GM23248 (cell line): ENCODE results near the gene HELB. TPM values are rescaled to one million over a fixed set of nuclear protein-coding genes. Genes with fewer than 3 reads are reported as not detected.

Experiments
- DNase-seq: peaks from one replicate; pipeline ENCODE4 v3.0.0-alpha.2; 2015
- H2AFZ ChIP-seq: fragments of 200-600 bp; sonication (generic); 2 replicates; pipeline ENCODE4 v1.6.1; 2016; ENCODE audit warnings: antibody characterized with exemption
- H3F3A ChIP-seq: fragments of 200-600 bp; sonication (generic); 2 replicates; pipeline ENCODE4 v1.6.1; 2016; ENCODE audit warnings: mild to moderate bottlenecking, antibody characterized with exemption, mixed run types; ENCODE audit not compliant: insufficient read depth
- H3K27ac ChIP-seq: fragments of 200-600 bp; sonication (generic); 2 replicates; pipeline ENCODE4 v1.5.1; 2016; ENCODE audit warnings: mild to moderate bottlenecking
- H3K27me3 ChIP-seq: fragments of 200-600 bp; sonication (generic); replicated peaks from 2 replicates; pipeline ENCODE4 v1.6.1; 2016; ENCODE audit warnings: mild to moderate bottlenecking; ENCODE audit not compliant: insufficient read depth
- H3K36me3 ChIP-seq: fragments of 200-600 bp; sonication (generic); 2 replicates; pipeline ENCODE4 v1.6.1; 2016; ENCODE audit warnings: low read depth, mild to moderate bottlenecking
- H3K4me1 ChIP-seq: fragments of 200-600 bp; sonication (generic); 2 replicates; pipeline ENCODE4 v1.6.1; 2016; ENCODE audit warnings: mild to moderate bottlenecking; ENCODE audit not compliant: insufficient read depth
- H3K4me2 ChIP-seq: fragments of 200-600 bp; sonication (generic); one replicate; pipeline ENCODE4 v1.6.1; 2016; ENCODE audit warnings: mild to moderate bottlenecking; ENCODE audit not compliant: unreplicated experiment
- H3K4me3 ChIP-seq: fragments of 200-600 bp; sonication (generic); 2 replicates; pipeline ENCODE4 v1.5.1; 2016; ENCODE audit warnings: mild to moderate bottlenecking
- H3K79me2 ChIP-seq: fragments of 200-600 bp; sonication (generic); 2 replicates; pipeline ENCODE4 v1.6.1; 2016; ENCODE audit warnings: mild to moderate bottlenecking; ENCODE audit not compliant: insufficient read depth
- H3K9ac ChIP-seq: fragments of 200-600 bp; sonication (generic); 2 replicates; pipeline ENCODE4 v1.6.1; 2016; ENCODE audit warnings: mild to moderate bottlenecking
- H3K9me2 ChIP-seq: fragments of 200-600 bp; sonication (generic); 2 replicates; pipeline ENCODE4 v1.6.1; 2016; ENCODE audit warnings: mixed run types, mild to moderate bottlenecking, moderate library complexity; ENCODE audit not compliant: insufficient read depth
- H3K9me3 ChIP-seq: fragments of 200-600 bp; sonication (generic); one replicate; pipeline ENCODE4 v1.6.1; 2017; ENCODE audit warnings: low read depth
- H4K20me1 ChIP-seq: fragments of 200-600 bp; sonication (generic); 2 replicates; pipeline ENCODE4 v1.6.0; 2016; ENCODE audit not compliant: insufficient read depth
- EZH2 ChIP-seq: fragments of 200-600 bp; sonication (generic); IDR thresholded peaks from 2 replicates; pipeline ENCODE4 v1.6.1; 2018; ENCODE audit warnings: antibody characterized with exemption, mild to moderate bottlenecking; ENCODE audit not compliant: insufficient read depth, poor library complexity, severe bottlenecking
- EZH2phosphoT487 ChIP-seq: fragments of 200-600 bp; sonication (generic); IDR thresholded peaks from 2 replicates; pipeline ENCODE4 v1.6.1; 2018; ENCODE audit warnings: antibody characterized with exemption, moderate library complexity, mild to moderate bottlenecking, low read depth; ENCODE audit not compliant: insufficient read depth
- WGBS, 2 experiments: methylation state at CpG; one replicate each; pipeline ENCODE4 v1.1.6; 2015 to 2017; ENCODE audit warnings: low lambda C conversion rate in 2 of 2, low coverage in 1 of 2; ENCODE audit errors: missing lambda C conversion rate in 2 of 2; 5-methylcytosine and 5-hydroxymethylcytosine counted together
- in situ Hi-C: fragments of 300-500 bp; cut with MboI; formaldehyde crosslinking; loops from 2 replicates; pipeline ENCODE4 v1.15.0; 2020
- polyA plus RNA-seq: library from polyadenylated mRNA; unstranded; fragments of >200 nt; fragmentation: Nextera tagmentation; extraction: Ambion mirVana; gene quantifications from 2 replicates; pipeline ENCODE4 v1.2.1, GENCODE V29; 2016
- total RNA-seq: library from RNA; depleted of rRNA; stranded (reverse); fragments of >200 nt; shearing (Covaris generic); gene quantifications from 2 replicates; pipeline ENCODE4 v1.2.3, GENCODE V29; 2014

HELB gene
- total and polyA plus RNA-seq, 2 experiments from 2014 or later, result 0.50 to 0.86 TPM

DNA sequence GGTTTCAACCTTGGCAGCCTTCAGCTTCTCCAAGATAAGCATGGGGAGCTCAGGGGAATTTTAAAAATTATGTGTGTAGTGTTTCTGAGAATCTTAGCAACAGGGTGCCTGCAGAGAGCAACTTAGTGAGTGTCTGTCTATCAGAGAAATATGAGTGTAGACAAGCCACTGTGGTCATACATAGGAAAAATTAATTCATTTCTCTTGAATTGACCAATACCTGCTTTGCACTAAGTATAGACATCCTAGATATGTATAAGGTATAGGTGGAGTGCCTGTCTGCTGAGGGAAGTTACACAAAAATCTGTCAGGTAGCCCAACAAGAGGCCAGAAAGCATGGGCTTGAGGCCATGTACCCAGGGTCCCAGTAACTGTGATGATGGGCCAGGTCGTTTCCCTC lies 20.7 kb downstream of the HELB start:
- Histone ChIP-seq H3K27me3 (no peaks in the 10 kb centered on the region), H3K27ac (no peak overlapping the region), H3K9me2 (no peaks in the 10 kb centered on the region), H4K20me1 (no peaks in the 10 kb centered on the region), H3K4me2 (no peak overlapping the region), H3K79me2 (no peaks in the 10 kb centered on the region), H3K4me1 (no peaks in the 10 kb centered on the region), H3K9me3 (no peaks in the 10 kb centered on the region), H3K36me3 (no peaks in the 10 kb centered on the region), H3F3A (no peaks in the 10 kb centered on the region), H2AFZ (no peak overlapping the region), H3K4me3 (no peak overlapping the region), H3K9ac (no peak overlapping the region)
- TF ChIP-seq EZH2, result no peak
- no peak for TF ChIP-seq EZH2phosphoT487
- no peak for DNase-seq
- in situ Hi-C loops, result no loop called here
- 96 to 100% methylated on average over 1 of the region's 1 CpG for WGBS, 2 experiments

DNA sequence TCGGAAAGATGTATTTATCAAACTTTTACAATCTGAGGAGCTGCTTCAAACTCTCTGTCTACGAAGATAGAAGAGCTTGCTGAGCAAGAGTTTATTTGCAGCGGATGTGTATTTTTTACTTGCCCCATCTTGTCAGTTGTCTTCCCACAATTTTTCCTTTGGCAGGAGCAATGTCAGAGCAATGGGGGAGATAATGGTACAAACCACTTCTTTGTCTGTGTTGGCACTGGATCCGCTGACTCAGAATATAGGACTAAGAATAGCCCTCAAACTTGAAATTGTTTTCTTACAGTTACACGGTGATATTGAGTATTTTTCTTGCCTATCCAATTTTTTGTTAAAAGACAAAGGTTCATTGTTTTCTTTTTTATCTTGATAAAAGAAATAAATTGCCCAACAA lies 27.6 kb downstream of the HELB start:
- Histone ChIP-seq H2AFZ (no peak overlapping the region), H3K4me2 (no peak overlapping the region), H3K27me3 (no peaks in the 10 kb centered on the region), H3K79me2 (no peaks in the 10 kb centered on the region), H4K20me1 (no peaks in the 10 kb centered on the region), H3K9ac (no peak overlapping the region), H3K4me3 (no peak overlapping the region), H3K36me3 (no peaks in the 10 kb centered on the region), H3K4me1 (no peaks in the 10 kb centered on the region), H3K27ac (no peak overlapping the region), H3F3A (no peaks in the 10 kb centered on the region), H3K9me3 (no peaks in the 10 kb centered on the region), H3K9me2 (no peaks in the 10 kb centered on the region)
- DNase-seq, result peak; percentile 22
- WGBS, 2 experiments, result 85 to 91% methylated on average over 5 of the region's 5 CpGs
- in situ Hi-C loops, result no loop called here
- TF ChIP-seq EZH2 (no peak), EZH2phosphoT487 (no peak)

DNA sequence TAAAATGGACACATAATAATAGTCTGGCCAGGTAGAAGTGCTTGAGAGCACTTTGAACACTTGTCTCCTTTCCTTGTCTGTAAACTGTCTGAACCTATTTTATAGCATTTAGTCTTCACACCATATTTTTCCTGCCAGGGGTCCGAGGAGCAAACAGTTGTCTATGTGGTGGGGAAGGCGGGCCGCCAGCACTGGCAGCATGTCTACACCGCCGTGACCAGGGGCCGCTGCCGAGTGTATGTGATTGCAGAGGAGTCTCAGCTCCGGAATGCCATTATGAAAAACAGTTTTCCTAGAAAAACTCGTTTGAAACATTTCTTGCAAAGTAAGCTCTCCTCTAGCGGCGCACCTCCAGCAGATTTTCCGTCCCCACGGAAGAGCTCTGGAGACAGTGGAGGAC lies 28.7 kb downstream of the HELB start:
- 91 to 93% methylated on average over 13 of the region's 13 CpGs for WGBS, 2 experiments
- in situ Hi-C loops, result no loop called here

DNA sequence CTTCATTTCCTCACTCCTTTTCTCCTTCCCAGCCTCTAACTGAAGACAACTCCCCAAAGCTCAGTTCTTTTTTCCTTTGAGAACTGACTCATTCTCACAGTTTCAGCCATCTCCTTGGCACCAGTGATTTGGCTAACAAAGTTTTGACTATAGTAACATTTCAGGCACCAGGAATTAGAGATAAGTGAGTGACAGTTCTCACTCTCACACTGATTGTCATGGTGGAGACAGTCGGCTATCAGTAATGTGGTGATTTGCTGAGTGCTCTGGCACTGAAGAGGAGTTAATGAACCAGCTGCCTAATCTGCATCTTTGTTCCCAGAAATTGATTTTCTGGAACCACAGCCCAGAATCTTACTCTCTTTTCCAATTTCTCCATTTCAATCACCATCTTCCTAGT lies 29.5 kb downstream of the HELB start:
- in situ Hi-C loops, result no loop called here
- DNase-seq, result no peak
- Histone ChIP-seq H3K9ac (no peak overlapping the region), H3K79me2 (no peaks in the 10 kb centered on the region), H3F3A (no peaks in the 10 kb centered on the region), H3K36me3 (no peaks in the 10 kb centered on the region), H3K4me2 (no peak overlapping the region), H3K4me1 (no peaks in the 10 kb centered on the region), H3K27me3 (no peaks in the 10 kb centered on the region), H3K9me3 (no peaks in the 10 kb centered on the region), H3K9me2 (no peaks in the 10 kb centered on the region), H2AFZ (no peak overlapping the region), H3K4me3 (no peak overlapping the region), H4K20me1 (no peaks in the 10 kb centered on the region), H3K27ac (no peak overlapping the region)
- 52 to 61% methylated on average over 1 of the region's 1 CpG for WGBS, 2 experiments
- TF ChIP-seq EZH2phosphoT487, result no peak
- TF ChIP-seq EZH2, result no peak

More for the DNA sequence above, 28.7 kb downstream of the HELB start:
- H3K4me2 ChIP-seq, result no peak overlapping the region
- H3K27ac ChIP-seq, result no peak overlapping the region
- H3K4me1 ChIP-seq, result no peaks in the 10 kb centered on the region
- H3K9me2 ChIP-seq, result no peaks in the 10 kb centered on the region
- no peak overlapping the region for H2AFZ ChIP-seq
- no peaks in the 10 kb centered on the region for H3K27me3 ChIP-seq
- no peak for DNase-seq
- no peaks in the 10 kb centered on the region for H3K9me3 ChIP-seq
- H3K79me2 ChIP-seq, result no peaks in the 10 kb centered on the region
- no peaks in the 10 kb centered on the region for H3K36me3 ChIP-seq
- H3F3A ChIP-seq, result no peaks in the 10 kb centered on the region
- no peak overlapping the region for H3K9ac ChIP-seq
- TF ChIP-seq EZH2phosphoT487 (no peak), EZH2 (no peak)
- no peak overlapping the region for H3K4me3 ChIP-seq
- no peaks in the 10 kb centered on the region for H4K20me1 ChIP-seq

DNA sequence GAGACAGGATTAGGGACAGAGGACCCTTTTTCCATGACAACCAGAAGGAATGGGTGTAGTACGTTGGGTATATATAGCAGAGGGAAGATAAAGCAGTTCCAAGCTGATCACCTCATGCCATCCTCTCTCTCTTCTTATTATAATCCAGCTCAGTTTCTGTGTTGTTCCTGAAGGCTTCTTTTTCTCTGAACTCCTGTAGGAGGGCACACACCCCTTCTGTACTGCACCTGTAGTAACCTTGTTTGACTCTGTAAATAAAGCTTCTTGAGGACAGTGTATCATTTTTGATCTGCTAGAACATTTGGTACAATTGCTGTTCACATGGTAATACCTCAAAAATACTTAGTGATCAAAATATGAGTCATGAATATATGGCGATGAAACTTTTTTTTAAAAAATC lies 33.5 kb downstream of the HELB start:
- no peak overlapping the region for H3K4me3 ChIP-seq
- H2AFZ ChIP-seq, result no peak overlapping the region
- H3K9me2 ChIP-seq, result no peaks in the 10 kb centered on the region
- no peaks in the 10 kb centered on the region for H3K79me2 ChIP-seq
- no peaks in the 10 kb centered on the region for H4K20me1 ChIP-seq
- 94 to 100% methylated on average over 2 of the region's 2 CpGs for WGBS, 2 experiments
- no peak overlapping the region for H3K9ac ChIP-seq
- no peaks in the 10 kb centered on the region for H3K27me3 ChIP-seq
- no peak for DNase-seq
- H3K4me2 ChIP-seq, result no peak overlapping the region
- no peaks in the 10 kb centered on the region for H3F3A ChIP-seq
- H3K4me1 ChIP-seq, result no peaks in the 10 kb centered on the region
- in situ Hi-C loops, result no loop called here
- H3K36me3 ChIP-seq, result no peaks in the 10 kb centered on the region
- H3K27ac ChIP-seq, result no peak overlapping the region
- TF ChIP-seq EZH2, result no peak
- TF ChIP-seq EZH2phosphoT487, result no peak
- H3K9me3 ChIP-seq, result no peaks in the 10 kb centered on the region
